Activated CD4-positive, alpha-beta T cell treated with anti-CD3 and anti-CD28 coated beads for 48 hours (primary cell): Measurements from ENCODE around the gene HIVEP1.

Experiments
- DNase-seq: peaks from one replicate; pipeline ENCODE4 v3.0.0-alpha.2; 2020

HIVEP1 gene

DNA sequence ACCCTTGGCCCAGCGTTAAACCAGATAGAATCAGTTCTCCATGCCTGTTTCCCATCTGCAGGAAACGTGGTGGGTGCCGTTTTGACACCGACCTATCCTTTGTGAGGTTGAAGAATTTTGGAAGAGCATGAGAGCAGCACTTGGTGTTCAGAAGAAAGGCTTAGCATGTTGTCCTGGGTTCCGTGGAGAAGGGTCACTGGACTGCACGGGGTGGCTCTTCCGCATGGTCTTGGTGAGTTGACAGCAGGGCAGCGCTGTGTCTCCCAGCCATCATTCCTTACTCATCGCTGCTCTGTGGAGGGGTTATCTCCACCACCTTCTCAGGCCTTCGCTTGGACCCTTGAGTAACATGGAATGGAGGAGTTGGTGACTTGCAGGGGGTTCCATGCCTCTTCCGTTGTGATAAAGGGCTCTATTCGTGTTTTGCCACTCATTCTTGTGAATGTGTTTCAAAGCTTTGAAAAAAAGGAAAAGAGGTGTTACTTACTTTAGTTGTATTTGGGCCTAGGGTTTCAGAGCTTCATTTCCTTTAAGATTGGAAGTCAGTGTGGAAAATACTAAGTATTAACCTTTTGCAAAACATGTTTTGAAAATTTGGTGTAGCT, 8.2 kb downstream of the HIVEP1 start:
- no peak for DNase-seq

DNA sequence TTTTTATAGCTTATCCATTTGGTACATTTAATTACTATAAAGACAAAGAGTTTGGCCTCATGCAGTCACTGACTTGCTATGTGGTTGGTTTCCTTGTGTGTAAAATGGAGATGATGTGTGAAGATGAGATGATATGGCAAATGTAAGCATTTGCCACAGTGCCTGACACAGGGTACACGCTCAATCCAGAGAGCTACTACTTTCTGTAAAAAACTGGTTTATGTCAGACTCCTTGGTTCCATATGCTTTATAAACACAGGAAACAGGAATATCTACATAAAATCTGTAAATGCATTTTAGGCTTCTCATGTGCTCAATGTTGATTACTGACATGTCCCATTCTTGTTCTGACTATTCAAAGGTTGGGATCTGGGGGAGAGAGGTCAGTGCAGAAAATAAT, 10.4 kb downstream of the HIVEP1 start:
- no peak for DNase-seq

DNA sequence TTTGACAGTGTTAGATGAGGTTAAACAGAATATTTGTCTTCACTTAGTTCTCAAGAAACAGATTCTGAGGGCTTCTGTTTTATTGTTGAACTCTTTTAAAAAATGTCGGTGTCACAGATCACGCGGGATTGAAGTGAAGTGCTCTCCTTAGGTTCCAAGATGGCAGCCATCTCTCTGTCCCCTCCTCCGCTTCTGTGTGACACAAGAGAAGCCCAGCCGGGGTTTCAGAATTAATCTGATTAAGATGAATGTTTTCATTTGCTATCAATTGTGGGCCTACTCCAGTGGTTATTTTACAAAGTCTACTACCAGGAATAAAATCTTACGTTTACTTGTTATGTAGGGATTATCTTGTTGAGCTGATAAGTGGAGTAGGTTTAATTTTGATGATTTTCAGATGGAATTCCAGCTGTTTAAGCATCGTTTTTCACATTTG, 10.9 kb downstream of the HIVEP1 start:
- no peak for DNase-seq

DNA sequence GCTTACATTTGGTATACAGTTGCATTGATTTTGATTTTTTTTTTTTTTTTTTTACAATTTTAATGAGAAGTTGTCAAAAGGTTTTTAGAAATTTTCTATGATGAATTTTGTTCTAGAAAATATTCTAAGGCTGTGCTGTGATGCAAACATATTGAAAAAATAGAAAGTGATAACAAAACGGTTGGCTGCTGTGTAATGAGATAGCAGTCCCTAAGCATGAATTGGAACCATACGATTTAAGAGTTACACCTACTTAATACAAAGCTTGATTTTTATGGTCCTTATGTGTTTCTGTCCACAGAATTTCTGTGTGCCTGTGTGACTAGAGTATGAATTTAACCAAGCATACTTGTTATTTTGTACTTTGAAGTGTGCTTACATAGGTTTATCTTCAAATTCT, 12.1 kb downstream of the HIVEP1 start:
- DNase-seq, result no peak

DNA sequence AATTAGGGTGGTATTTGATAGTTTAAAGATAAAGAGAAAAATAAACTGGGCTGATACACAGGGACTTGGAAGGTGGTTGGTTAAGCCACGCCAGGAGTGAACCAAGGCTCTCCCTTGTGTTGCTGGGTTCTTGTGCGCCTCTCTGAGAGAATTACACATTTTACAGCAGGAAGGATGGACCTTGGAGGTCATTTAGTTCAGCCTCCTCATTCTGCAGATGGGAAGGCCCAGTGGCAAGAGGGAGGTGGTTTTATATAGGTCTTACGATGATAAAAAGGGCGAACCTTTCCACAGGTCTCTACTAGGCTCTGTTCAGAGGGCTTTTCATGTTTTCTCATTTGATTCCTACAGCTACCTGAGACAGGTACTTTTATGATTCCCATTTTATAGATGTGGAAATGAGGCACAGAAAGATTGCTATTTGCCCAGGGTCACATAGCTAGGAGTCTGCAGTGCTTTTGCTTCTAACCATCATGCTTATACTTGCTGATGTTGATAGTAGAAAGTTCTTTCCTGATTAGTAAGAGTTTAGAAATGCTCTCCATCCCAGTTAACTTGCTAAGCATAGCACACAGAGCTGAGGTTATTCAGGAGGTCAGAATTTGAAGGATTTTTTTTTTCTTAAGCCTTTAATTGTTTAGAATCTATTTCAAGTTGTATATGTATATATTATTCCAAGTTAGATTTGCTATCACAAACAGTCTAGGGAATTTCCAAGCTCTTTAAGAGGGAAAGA, 12.8 kb downstream of the HIVEP1 start:
- DNase-seq, result no peak

DNA sequence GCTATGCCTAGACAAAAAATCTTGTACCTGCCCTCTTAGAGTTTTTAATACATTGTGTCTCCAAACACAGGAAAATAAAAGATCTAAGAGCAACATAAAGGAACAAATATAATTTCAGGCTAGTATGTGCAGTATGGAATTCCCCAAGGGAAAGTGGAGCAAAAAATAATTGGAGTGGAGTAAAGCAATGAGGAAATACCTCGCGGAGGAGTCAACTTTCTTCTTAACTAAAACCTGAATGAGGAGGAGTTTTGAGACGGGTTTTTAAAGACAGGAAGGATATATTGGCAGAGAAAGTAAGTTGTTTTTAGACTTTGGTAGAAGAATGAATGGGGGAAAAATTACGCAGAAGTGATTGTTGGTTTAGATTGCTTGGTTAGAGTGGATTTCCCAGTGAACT, 14.0 kb downstream of the HIVEP1 start:
- DNase-seq, result no peak

DNA sequence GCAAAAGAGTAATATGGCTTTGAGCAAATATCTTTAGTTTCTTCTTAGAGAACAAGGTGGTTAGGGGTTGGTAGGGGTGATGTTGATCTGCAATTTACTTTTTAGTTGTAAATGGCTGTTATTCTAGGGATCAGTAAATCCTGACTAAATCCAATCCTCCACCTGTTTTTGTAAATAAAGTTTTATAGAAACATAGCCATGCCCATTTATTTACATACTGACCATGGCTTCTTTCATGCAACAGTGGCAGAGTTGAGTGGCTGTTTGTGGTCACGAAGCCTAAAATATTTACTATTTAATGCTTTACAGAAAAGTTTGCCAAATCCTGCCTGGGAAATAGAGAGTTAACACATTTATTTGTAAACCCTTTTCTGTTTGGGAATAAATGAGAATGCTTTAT, 14.7 kb downstream of the HIVEP1 start:
- no peak for DNase-seq

DNA sequence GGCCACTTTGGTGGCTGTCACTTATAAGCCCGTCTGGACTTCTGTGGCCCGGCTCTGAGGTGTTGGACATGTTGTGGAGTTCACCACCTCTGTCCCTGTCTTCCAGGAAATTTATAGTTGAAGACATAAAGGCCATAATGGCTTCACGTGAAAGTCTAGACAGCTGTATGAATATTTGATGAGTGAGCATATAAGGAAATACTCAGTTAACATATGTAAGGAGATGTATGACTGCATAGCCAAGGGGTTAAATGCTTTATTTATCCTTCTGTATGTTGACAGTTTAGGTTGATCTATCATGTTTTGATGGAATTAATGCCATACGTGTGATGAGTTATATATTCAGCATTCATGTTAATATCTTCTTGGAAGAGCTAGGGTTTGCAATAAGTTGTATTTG, 16.1 kb downstream of the HIVEP1 start:
- DNase-seq, result no peak

DNA sequence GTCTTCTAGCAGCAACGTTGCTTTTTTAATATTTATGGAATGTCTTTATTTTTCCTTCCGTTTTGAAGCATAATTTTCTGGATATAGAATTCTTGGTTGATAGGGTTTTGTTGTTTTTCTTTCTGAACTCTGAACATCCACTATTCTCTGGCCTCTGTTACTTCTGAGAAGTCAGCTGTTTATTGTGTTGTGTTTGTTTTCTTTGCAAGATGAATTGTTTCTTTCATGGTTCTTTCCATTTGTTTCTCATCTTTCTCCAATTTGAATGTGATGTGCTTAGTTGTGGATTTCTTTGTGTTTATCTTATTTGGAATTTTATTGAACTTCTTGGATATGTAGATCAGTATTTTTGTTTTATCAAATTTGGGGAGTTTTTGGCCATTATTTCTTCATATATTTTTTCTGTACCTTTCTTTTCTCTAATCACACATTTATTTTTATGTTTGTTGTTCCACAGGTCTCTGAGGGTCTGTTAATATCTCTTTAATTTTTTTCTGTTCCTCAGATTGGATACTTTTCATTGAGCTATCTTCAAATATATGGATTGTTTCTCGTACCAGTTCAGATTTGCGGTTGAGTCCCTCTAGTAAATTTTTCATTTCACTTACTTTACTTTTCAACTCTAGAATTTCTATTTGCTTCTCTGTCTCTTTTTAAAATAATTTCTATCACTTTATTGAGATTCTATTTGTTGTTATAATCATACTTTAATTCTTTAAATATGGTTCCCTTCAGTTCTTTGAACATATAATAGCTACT, 18.0 kb downstream of the HIVEP1 start:
- DNase-seq, result no peak

DNA sequence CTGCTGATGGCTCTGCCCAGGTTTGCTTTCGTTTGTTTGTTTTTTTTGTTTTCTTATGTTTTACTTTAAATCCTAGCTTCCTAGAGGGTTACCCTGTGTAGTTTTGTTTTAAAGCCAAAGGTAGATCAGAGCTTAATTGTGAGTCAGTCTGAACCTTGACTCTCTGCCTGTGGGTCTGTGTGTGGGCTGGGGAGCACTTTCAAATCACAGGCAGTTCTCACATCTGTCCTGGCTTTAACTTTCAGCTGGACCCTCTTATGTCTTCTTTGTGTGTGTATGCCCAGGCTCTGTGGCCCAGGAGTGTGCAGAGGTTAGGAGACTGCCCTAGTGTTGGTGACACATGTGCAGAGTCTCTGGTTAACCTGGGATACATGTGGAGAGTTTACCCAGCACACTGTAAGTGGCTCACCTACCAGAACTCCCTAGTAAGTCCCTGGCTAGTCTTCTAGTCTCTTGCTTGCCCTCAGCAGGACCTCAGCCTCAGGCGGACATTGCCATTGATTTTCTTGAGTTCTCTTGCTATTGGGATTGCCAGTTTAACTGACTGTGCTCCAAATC, 19.0 kb downstream of the HIVEP1 start:
- no peak for DNase-seq

DNA sequence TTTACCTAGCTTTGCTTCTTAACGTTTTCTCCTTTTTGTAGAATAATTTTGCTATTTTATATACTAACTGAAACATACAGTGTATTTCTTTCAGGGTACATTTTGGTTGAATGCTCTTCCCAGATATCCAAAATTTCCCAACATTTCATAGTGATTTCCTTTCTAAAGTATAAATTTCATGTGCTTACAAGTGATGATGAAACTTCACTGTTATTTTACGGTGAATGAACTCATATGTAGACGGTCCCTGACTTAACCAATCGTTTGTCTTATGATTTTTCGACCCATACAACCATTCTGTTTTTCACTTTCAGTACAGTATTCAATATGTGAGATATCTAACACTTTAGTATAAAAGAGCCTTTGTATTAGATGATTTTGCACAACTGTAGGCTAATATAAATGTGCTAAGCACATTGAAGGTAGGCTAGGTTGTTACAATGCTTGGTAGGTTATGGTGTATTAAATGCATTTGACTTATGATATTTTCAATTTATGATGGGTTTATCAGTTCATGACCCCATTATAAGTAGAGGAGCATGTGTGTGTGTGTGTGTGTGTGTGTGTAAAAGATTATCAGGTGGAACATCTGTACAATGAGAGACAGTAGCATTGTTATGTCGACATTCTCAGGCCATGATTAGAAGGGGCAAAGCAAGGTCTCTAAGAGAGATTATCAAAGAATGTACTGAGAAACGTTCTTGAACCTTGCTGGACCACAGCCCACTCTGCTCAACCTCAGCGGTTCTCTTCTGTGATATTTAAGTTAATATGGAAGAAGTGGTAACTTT, 20.9 kb downstream of the HIVEP1 start:
- DNase-seq, result no peak

DNA sequence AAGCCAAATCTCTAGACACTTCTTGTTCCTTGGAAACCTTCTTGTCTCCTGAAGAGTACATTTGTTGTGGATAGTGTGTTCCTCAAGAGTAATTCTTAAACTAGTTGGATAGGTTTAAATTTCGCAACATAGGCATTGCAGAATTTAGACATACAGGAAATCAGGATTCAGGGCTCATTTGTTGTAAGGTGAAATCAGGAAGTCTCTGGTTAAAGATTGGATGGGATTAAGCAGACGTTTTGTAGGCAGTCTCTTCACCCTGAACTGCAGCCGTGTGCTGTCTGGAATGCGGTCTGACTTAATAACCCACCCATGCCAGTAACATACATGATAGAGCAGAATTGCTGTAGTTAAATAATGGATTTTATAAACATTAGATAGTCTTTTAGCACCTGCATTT, 21.7 kb downstream of the HIVEP1 start:
- no peak for DNase-seq

DNA sequence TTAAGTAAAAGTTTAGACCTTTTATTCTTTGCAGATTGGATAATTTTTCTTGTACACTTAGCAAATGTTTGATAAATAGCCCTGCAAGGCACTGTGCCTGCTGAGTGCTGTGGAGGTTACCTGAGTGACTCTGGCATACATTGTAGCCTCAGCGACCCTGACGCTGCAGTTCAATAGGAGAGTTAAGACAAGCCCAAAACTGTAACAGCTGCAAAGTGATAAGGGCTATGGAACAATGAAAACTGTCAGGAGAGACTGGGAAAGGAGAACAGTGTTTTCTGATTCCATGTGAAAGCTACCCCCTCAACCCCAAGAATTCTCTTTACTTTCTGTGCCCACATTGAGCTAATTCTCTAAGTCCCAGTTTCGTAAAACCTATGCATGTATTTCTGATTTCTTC, 22.2 kb downstream of the HIVEP1 start:
- DNase-seq, result no peak

DNA sequence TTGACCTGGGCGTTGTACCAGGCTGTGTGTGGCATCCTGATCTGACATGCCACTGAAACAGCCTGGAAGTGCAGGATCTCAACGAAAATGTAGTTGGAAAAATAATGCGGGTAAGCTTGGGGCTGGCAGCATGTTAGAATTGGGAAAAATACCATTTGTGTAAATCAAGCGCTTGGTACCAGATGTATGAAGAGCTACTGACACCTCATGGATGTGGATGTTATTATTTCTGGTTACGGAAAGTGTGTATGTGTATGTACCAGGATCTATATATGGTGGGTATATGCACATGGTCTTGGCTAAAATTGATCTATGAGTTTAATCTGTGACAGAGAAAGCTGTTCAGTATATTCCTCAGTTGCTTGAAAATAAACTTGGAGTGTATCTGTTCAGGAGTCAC, 22.7 kb downstream of the HIVEP1 start:
- DNase-seq, result no peak

DNA sequence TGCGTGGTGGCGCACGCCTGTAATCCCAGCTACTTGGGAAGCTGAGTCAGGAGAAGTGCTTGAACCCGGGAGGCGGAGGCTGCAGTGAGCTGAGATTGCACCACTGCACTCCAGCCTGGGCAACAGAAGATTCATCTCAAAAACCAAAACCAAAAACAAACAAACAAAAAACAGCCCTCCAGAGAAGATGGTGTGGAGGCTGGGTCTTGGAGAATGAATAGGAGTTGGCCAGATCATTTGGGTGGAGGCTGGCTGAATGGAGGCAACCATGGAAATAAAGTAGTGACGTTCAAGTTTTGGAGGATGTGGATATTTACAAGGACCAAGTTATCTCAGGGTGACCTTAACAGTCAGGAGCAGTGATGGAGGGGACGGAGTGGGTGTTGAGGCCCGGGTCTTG, 24.7 kb downstream of the HIVEP1 start:
- no peak for DNase-seq

DNA sequence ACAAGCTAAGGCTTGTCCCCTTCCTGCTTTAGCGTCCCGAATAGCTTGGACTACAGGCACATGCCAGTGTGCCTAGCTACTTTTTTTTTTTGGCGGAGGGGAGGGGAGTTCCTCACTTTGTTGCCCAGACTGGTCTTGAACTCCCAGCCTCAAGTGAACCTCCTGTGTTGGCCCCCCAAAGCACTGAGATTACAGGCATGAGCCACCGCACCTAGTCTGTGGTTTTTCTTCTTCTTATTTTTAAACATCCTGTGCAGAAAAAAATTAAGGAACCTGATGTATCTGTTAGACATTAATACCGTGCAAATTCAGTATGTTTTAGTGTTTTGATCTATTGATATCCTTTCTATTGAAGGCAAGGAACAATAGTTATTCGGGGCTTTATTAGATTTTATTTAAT, 25.7 kb downstream of the HIVEP1 start:
- no peak for DNase-seq

DNA sequence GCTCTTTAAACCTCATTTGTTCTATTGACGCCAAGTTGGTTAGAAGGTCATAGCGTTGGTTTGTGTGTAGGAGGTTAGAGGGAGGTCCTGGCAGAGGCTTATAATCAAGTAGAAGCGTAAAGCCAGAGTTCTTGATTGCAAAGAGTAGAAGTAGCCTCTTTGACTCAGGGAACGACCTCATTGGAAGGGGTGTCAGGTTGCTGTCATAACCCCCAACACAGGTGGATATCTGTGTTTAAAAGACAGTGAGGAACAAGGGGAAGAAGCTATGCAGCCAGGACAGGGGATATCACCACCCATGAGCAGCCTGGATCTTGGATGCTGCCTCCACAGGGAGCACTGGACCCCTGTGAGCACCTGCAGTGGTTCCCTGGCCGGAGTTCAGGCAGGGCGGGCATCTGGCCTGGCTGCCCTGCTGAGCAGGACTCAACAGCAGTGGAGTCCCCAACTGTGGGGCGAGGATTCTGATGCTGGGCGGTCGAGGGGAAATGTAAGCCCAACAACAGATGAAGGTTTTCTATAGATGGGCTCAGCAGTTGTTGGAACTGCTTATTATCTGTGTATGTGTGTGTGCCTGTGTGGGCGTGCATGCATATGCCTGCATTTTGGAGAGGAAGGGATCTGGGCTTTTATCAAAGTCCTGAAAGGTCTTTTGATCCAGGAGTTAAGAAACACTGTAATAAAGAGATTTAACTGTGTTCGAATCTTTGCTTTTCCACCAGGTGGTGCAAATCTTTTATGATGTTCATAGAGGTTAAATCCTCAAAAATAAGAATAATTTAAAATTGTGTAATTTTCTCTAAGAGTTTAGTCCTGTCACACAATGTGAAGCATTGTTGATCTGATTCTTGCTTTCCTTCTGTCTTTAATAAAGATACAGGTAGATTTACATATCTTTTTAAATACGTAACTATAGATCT, 27.7 kb downstream of the HIVEP1 start:
- no peak for DNase-seq

DNA sequence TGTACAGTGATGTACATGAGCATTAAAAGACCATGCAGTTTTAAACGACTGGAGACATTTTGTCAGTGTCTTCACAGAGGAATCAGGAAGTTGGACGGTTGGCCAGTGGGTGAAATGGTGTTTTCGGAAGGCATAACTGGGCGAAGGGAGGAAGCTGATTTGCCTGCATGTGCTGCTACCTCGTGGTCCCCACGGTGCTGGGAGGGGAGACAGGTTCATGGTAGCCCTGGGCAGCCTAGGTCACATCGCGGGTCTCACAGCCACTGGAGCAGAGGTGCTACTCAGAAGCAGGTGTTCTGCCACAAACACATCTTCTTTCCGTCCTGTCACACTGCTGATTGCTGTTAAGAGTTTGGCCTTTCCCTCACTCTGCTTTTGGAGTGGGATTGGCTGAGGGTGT, 35.2 kb downstream of the HIVEP1 start:
- no peak for DNase-seq

DNA sequence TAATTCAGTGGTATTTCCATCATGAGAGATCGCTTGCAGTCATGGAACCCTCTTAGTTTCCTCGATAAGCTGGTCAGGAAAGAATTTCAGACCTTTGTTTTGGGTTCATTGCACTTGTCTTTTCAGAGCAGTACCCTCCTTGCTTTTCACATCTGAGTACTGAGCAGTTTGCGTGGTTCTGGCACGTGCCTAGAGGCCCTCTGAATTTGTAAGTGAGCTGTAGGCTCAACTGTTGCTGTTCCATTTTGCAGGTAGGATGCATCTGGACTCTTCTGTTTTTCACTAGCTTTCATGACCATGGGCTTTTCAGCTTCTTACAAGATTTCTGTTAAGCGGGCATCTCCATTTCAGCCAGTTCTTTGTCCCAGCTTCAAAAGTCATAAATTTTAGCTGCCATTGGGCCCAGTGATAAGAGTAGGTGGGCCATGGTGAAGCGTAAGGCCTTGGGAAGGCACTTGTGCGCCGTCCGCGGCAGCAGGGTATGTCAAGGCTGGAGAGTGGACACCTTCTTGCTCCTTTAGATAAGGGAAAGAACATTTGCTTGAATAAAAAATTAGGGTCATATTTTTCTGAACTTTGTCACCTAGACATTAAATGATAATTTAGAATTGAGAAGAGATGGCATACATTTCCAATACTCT, 35.8 kb downstream of the HIVEP1 start:
- DNase-seq, result no peak

DNA sequence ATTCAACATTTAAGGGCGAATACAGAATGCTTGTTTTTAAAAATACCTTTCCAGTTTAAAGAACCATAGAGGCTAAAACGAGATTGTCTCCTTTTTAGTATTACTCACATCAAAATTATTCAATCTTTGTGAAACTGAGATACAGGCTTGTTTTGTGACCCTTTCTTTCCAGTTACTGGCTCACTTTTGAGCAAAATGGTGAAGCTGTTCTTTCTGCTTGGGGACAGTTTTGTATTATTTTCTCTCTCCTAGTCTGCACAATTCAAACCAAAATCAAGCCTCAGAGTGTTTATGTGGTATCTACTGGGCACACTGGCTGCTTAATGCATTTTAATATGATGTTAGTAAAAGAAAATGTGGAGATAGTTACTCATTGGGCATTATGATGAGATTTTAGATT, 36.5 kb downstream of the HIVEP1 start:
- DNase-seq, result no peak

DNA sequence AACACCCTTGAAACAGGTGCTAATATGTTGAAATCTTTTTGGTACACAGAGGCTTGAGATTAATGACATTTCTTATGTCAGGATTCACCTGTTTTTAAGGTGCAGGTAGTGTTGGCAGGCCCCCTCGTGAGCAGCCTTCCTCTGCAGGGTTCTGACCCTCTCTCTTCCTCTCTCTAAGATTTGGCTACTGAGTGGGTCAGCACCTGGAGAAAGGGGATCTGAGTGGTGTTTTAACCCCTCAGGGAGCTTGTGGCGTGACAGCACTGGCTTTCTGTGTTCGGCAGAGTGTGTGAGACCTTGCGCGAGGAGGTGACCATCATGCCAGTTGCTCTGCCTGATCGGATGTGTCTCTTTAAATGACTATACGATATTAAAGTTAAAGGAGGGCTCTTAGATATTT, 37.1 kb downstream of the HIVEP1 start:
- DNase-seq, result no peak
